ENCODE data around the gene C4orf50.

DNA sequence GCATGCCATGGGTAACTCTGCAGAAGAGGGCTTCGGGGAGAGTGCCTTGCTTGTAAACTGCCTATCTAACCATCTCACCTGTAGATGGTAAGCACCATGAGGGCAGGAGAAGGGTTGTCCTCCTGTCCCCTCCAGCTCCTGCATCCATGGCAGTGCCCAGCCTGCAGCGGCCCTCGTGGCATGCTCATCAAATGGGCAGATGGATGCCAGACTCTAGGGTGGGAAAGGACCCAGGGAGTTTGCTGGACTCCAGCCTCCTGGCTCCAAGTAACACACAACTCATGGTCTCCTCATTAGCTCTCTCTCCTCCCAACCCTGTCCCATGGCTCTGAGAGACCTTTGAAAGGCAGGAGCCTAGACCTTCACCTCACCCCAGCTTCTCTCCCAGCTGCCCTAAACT, 95.7 kb downstream of the C4orf50 start:
- TF ChIP-seq, protein P1, sequence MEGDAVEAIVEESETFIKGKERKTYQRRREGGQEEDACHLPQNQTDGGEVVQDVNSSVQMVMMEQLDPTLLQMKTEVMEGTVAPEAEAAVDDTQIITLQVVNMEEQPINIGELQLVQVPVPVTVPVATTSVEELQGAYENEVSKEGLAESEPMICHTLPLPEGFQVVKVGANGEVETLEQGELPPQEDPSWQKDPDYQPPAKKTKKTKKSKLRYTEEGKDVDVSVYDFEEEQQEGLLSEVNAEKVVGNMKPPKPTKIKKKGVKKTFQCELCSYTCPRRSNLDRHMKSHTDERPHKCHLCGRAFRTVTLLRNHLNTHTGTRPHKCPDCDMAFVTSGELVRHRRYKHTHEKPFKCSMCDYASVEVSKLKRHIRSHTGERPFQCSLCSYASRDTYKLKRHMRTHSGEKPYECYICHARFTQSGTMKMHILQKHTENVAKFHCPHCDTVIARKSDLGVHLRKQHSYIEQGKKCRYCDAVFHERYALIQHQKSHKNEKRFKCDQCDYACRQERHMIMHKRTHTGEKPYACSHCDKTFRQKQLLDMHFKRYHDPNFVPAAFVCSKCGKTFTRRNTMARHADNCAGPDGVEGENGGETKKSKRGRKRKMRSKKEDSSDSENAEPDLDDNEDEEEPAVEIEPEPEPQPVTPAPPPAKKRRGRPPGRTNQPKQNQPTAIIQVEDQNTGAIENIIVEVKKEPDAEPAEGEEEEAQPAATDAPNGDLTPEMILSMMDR (IDR thresholded peaks at IDR 0.05): no peak
- TF ChIP-seq POLR2A (IDR thresholded peaks at IDR 0.05): no peak
